ENCODE results near the gene CCDC14.

Gene CCDC14

DNA sequence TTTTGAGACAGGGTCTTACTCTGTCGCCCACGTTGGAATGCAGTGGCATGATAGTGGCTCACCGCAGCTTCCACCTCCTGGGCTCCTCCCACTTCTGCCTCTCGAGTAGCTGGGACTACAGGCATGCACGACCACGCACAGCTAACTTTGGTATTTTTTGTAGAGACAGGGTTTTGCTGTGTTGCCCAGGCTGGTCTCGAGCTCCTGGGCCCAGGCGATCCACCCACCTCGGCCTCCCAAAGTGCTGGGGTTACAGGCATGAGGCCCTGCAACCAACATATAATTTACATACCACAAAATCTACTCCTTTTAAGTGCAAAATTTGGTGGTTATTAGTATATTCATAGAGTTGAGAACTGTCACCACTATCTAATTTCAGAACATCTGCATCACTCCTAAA lies 31.7 kb downstream of the CCDC14 start:
- Histone ChIP-seq H3F3A (ENCODE audit: low read depth) (no peaks in the 10 kb centered on the region), H3K9me3 (ENCODE audit: insufficient read depth, low read depth, low read length) (peaks cover 3% of the 10 kb centered on the region; the same call in 1 of the 2 replicates), H3K79me2 (ENCODE audit: insufficient read depth, low read length) (no peaks in the 10 kb centered on the region), H4K20me1 (ENCODE audit: insufficient read depth, low read length, poor library complexity, severe bottlenecking) (no peaks in the 10 kb centered on the region), H3K27me3 (ENCODE audit: insufficient read depth, low read length, poor library complexity, severe bottlenecking) (no peaks in the 10 kb centered on the region), H3K4me2 (ENCODE audit: low read depth, low read length, poor library complexity, severe bottlenecking) (no peak overlapping the region), H3K4me1 (ENCODE audit: insufficient read depth, low read length, poor library complexity, severe bottlenecking) (no peaks in the 10 kb centered on the region), H2AFZ (ENCODE audit: low read length) (no peak overlapping the region), H3K9me2 (replicated peaks; ENCODE audit: low read depth, low read length) (no peaks in the 10 kb centered on the region), H3K9ac (ENCODE audit: low read depth, low read length, poor library complexity, severe bottlenecking) (no peak overlapping the region), H3K4me3 (ENCODE audit: low read length, poor library complexity, severe bottlenecking) (no peak overlapping the region), H3K36me3 (ENCODE audit: insufficient read depth, low read length) (peaks cover 55% of the 10 kb centered on the region)
- TF ChIP-seq EZH2phosphoT487 (IDR thresholded peaks at IDR 0.05; ENCODE audit: borderline replicate concordance) = no peak
- TF ChIP-seq, protein P1, sequence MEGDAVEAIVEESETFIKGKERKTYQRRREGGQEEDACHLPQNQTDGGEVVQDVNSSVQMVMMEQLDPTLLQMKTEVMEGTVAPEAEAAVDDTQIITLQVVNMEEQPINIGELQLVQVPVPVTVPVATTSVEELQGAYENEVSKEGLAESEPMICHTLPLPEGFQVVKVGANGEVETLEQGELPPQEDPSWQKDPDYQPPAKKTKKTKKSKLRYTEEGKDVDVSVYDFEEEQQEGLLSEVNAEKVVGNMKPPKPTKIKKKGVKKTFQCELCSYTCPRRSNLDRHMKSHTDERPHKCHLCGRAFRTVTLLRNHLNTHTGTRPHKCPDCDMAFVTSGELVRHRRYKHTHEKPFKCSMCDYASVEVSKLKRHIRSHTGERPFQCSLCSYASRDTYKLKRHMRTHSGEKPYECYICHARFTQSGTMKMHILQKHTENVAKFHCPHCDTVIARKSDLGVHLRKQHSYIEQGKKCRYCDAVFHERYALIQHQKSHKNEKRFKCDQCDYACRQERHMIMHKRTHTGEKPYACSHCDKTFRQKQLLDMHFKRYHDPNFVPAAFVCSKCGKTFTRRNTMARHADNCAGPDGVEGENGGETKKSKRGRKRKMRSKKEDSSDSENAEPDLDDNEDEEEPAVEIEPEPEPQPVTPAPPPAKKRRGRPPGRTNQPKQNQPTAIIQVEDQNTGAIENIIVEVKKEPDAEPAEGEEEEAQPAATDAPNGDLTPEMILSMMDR (conservative IDR thresholded peaks at IDR 0.05; ENCODE audit: low read length) = no peak

DNA sequence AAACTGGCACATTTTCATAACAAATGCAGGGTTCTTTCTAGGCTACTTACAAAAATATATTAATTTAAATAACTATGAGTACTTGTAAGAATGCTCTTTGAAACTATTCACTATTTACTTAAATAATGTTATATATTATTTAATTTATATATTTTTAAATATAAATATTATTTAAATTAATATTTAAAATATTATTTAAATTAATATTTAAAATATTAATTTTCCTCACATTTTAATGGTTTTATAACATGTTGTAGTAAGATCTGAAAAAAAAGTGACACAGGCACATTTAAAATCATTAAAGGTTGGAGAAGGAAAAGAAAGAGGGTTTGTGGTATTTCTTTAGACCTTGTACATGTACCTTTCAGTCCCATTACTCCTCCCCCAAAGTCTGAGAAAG lies 34.6 kb downstream of the CCDC14 start:
- Histone ChIP-seq H3K9me3 (ENCODE audit: insufficient read depth, low read depth, low read length) (peaks cover 12% of the 10 kb centered on the region), H2AFZ (ENCODE audit: low read length) (no peak overlapping the region), H3K36me3 (ENCODE audit: insufficient read depth, low read length) (peaks cover 51% of the 10 kb centered on the region), H3K4me1 (ENCODE audit: insufficient read depth, low read length, poor library complexity, severe bottlenecking) (no peaks in the 10 kb centered on the region), H3K27me3 (ENCODE audit: insufficient read depth, low read length, poor library complexity, severe bottlenecking) (no peaks in the 10 kb centered on the region), H3K79me2 (ENCODE audit: insufficient read depth, low read length) (no peaks in the 10 kb centered on the region), H3K9me2 (replicated peaks; ENCODE audit: low read depth, low read length) (no peaks in the 10 kb centered on the region), H3F3A (ENCODE audit: low read depth) (no peaks in the 10 kb centered on the region), H3K4me2 (ENCODE audit: low read depth, low read length, poor library complexity, severe bottlenecking) (no peak overlapping the region), H3K9ac (ENCODE audit: low read depth, low read length, poor library complexity, severe bottlenecking) (no peak overlapping the region), H3K4me3 (ENCODE audit: low read length, poor library complexity, severe bottlenecking) (no peak overlapping the region), H4K20me1 (ENCODE audit: insufficient read depth, low read length, poor library complexity, severe bottlenecking) (no peaks in the 10 kb centered on the region)
- TF ChIP-seq, protein P1 (conservative IDR thresholded peaks at IDR 0.05; ENCODE audit: low read length) = no peak
- no peak for TF ChIP-seq EZH2phosphoT487 (IDR thresholded peaks at IDR 0.05; ENCODE audit: borderline replicate concordance)

DNA sequence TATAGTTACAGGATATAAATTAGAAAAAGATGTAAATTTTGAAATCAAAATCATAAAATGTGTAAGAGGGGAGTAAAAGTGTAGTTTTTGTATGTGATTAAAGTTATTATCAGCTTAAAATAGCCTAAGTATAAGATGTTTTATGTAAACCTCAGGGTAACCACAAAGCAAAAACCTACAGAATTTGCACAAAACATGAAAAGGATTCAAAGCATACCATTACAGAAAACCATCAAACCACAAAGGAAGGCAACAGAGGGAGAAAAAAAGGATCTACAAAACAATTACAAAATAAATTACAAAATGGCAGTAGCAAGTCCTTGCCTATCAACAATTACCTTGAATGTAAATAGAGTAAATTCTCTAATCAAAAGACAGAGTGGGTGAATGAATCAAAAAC lies 40.2 kb downstream of the CCDC14 start:
- Histone ChIP-seq H3K36me3 (ENCODE audit: insufficient read depth, low read length) (peaks cover 39% of the 10 kb centered on the region), H3K9me2 (replicated peaks; ENCODE audit: low read depth, low read length) (no peaks in the 10 kb centered on the region), H2AFZ (ENCODE audit: low read length) (no peak overlapping the region)

More for the DNA sequence above, 40.2 kb downstream of the CCDC14 start:
- peaks cover 30% of the 10 kb centered on the region for H3K9me3 ChIP-seq (ENCODE audit: insufficient read depth, low read depth, low read length)
- H4K20me1 ChIP-seq (ENCODE audit: insufficient read depth, low read length, poor library complexity, severe bottlenecking) = no peaks in the 10 kb centered on the region
- no peaks in the 10 kb centered on the region for H3K79me2 ChIP-seq (ENCODE audit: insufficient read depth, low read length)
- no peaks in the 10 kb centered on the region for H3K27me3 ChIP-seq (ENCODE audit: insufficient read depth, low read length, poor library complexity, severe bottlenecking)
- H3K4me3 ChIP-seq (ENCODE audit: low read length, poor library complexity, severe bottlenecking) = no peak overlapping the region
- no peaks in the 10 kb centered on the region for H3K4me1 ChIP-seq (ENCODE audit: insufficient read depth, low read length, poor library complexity, severe bottlenecking)
- no peak for TF ChIP-seq EZH2phosphoT487 (IDR thresholded peaks at IDR 0.05; ENCODE audit: borderline replicate concordance)
- TF ChIP-seq, protein P1 (conservative IDR thresholded peaks at IDR 0.05; ENCODE audit: low read length) = no peak
- H3F3A ChIP-seq (ENCODE audit: low read depth) = peaks cover 4% of the 10 kb centered on the region; the same call in 1 of the 2 replicates
- H3K4me2 ChIP-seq (ENCODE audit: low read depth, low read length, poor library complexity, severe bottlenecking) = no peak overlapping the region
- no peak overlapping the region for H3K9ac ChIP-seq (ENCODE audit: low read depth, low read length, poor library complexity, severe bottlenecking)
